IMR-90 (cell line): ENCODE results near the gene NEURL1. TPM values are rescaled to one million over a fixed set of nuclear protein-coding genes. Genes with fewer than 3 reads are reported as not detected.

Experiments
- ATAC-seq: fragments of 200-7000 bp; cut with Tn5 transposase; 2 replicates; pipeline ENCODE4 v1.9.1; 2020; ENCODE audit warnings: low read depth, mild to moderate bottlenecking, moderate library complexity
- BruUV-seq: library from RNA; stranded (reverse); fragments of 400-500 nt; replicated peaks from 2 replicates; lab custom pipeline; 2021; lab: Mats Ljungman, UMichigan
- CTCF ChIA-PET: fragments of 300-600 bp; formaldehyde crosslinking; extraction: SDS; loops from one replicate; lab custom pipeline; 2021; ENCODE audit warnings: antibody characterized with exemption; lab: Yijun Ruan, JAX
- POLR2A ChIA-PET: fragments of 300-600 bp; sonication (Branson Sonifier 250); formaldehyde crosslinking; loops from one replicate; lab custom pipeline; 2022; ENCODE audit warnings: antibody characterized with exemption; ENCODE audit not compliant: unreplicated experiment; lab: Charles Lee
- DNase-seq: peaks from one replicate; pipeline ENCODE4 v3.0.0; 2013
- H2AFZ ChIP-seq: replicated peaks from 2 replicates; pipeline ENCODE3; 2013; ENCODE audit warnings: low read length, mild to moderate bottlenecking; ENCODE audit not compliant: poor library complexity
- H2AK5ac ChIP-seq: 2 replicates; pipeline ENCODE4 v1.6.1; 2013; ENCODE audit warnings: low read depth, low read length, inconsistent platforms
- H2AK9ac ChIP-seq: replicated peaks from 2 replicates; pipeline ENCODE3; 2013; ENCODE audit warnings: mild to moderate bottlenecking, low read depth, low read length, moderate library complexity; ENCODE audit not compliant: poor library complexity
- H2BK120ac ChIP-seq: 2 replicates; pipeline ENCODE4 v1.6.1; 2013; ENCODE audit warnings: low read depth, low read length, inconsistent platforms
- H2BK15ac ChIP-seq: 3 replicates; pipeline ENCODE4 v1.6.1; 2013; ENCODE audit warnings: low read depth, low read length, inconsistent platforms
- H2BK20ac ChIP-seq: 2 replicates; pipeline ENCODE4 v1.6.1; 2013; ENCODE audit warnings: low read depth, mild to moderate bottlenecking, inconsistent platforms, low read length, moderate library complexity
- H2BK5ac ChIP-seq: 2 replicates; pipeline ENCODE4 v1.6.1; 2013; ENCODE audit warnings: mild to moderate bottlenecking, low read depth, low read length, inconsistent platforms; ENCODE audit not compliant: poor library complexity, severe bottlenecking
- H3K14ac ChIP-seq: replicated peaks from 2 replicates; pipeline ENCODE4 v1.6.1; 2013; ENCODE audit warnings: low read depth, low read length, inconsistent platforms
- H3K18ac ChIP-seq: 2 replicates; pipeline ENCODE4 v1.6.1; 2013; ENCODE audit warnings: low read depth, low read length, control low read depth
- H3K23ac ChIP-seq: 2 replicates; pipeline ENCODE4 v1.6.1; 2013; ENCODE audit warnings: low read depth, low read length, inconsistent platforms
- H3K27ac ChIP-seq: 2 replicates; pipeline ENCODE4 v1.5.1; 2013; ENCODE audit warnings: mild to moderate bottlenecking, control low read depth, low read length; ENCODE audit not compliant: insufficient read depth
- H3K27me3 ChIP-seq: 2 replicates; pipeline ENCODE4 v1.6.1; 2013; ENCODE audit warnings: low read length; ENCODE audit not compliant: control insufficient read depth, insufficient read depth
- H3K36me3 ChIP-seq: 2 replicates; pipeline ENCODE4 v1.6.1; 2013; ENCODE audit warnings: low read length, mixed read lengths; ENCODE audit not compliant: control insufficient read depth, insufficient read depth
- H3K4ac ChIP-seq: 2 replicates; pipeline ENCODE4 v1.6.1; 2013; ENCODE audit warnings: low read depth, low read length, inconsistent platforms
- H3K4me1 ChIP-seq: 2 replicates; pipeline ENCODE4 v1.6.1; 2013; ENCODE audit warnings: low read length, mixed read lengths; ENCODE audit not compliant: control insufficient read depth, insufficient read depth
- H3K4me2 ChIP-seq: 2 replicates; pipeline ENCODE4 v1.6.1; 2013; ENCODE audit warnings: low read depth, mild to moderate bottlenecking, control low read depth, low read length, moderate library complexity
- H3K4me3 ChIP-seq: 2 replicates; pipeline ENCODE4 v1.5.1; 2013; ENCODE audit warnings: low read depth, mild to moderate bottlenecking, control low read depth, low read length, moderate library complexity; ENCODE audit not compliant: insufficient read depth
- H3K56ac ChIP-seq: 2 replicates; pipeline ENCODE4 v1.6.1; 2013; ENCODE audit warnings: low read length, inconsistent platforms; ENCODE audit not compliant: insufficient read depth; ENCODE audit errors: extremely low read depth
- H3K79me1 ChIP-seq, 2 experiments: 2 replicates each; pipeline ENCODE4 v1.6.1; 2013; ENCODE audit warnings: low read length in 2 of 2, inconsistent platforms in 1 of 2, low read depth in 1 of 2
- H3K9ac ChIP-seq: 2 replicates; pipeline ENCODE4 v1.6.1; 2013; ENCODE audit warnings: low read depth, low read length, control low read depth
- H3K9me1 ChIP-seq: 2 replicates; pipeline ENCODE4 v1.6.1; 2013; ENCODE audit warnings: low read length, inconsistent platforms; ENCODE audit not compliant: insufficient read depth
- H3K9me3 ChIP-seq: 2 replicates; pipeline ENCODE4 v1.6.1; 2013; ENCODE audit warnings: low read length; ENCODE audit not compliant: control insufficient read depth, insufficient read depth
- H4K20me1 ChIP-seq: 2 replicates; pipeline ENCODE4 v1.6.1; 2013; ENCODE audit warnings: low read length, inconsistent platforms; ENCODE audit not compliant: insufficient read depth
- H4K5ac ChIP-seq: 2 replicates; pipeline ENCODE4 v1.6.1; 2013; ENCODE audit warnings: mild to moderate bottlenecking, low read depth, low read length, control low read depth
- H4K8ac ChIP-seq, 2 experiments: 2 replicates each; pipeline ENCODE4 v1.6.1; 2013; ENCODE audit warnings: low read depth in 2 of 2, low read length in 2 of 2, control low read depth in 1 of 2, inconsistent platforms in 1 of 2
- H4K91ac ChIP-seq: 2 replicates; pipeline ENCODE4 v1.6.1; 2013; ENCODE audit warnings: low read depth, low read length, inconsistent platforms; ENCODE audit not compliant: insufficient read depth
- BHLHE40 ChIP-seq: fragments of 150-350 bp; IDR thresholded peaks from 2 replicates; pipeline ENCODE4 v1.6.1; 2016; ENCODE audit warnings: mild to moderate bottlenecking, low read depth, low read length
- CEBPB ChIP-seq: IDR thresholded peaks from 2 replicates; pipeline ENCODE4 v1.6.1; 2012; ENCODE audit warnings: low read depth, low read length, improper control_type of control experiment
- CHD1 ChIP-seq: IDR thresholded peaks from 2 replicates; pipeline ENCODE4 v1.6.1; 2012; ENCODE audit warnings: low read depth, low read length, improper control_type of control experiment
- CTCF ChIP-seq: conservative IDR thresholded peaks from 2 replicates; pipeline ENCODE4 v1.5.1; 2012; ENCODE audit warnings: mild to moderate bottlenecking, low read depth, low read length, improper control_type of control experiment
- ELK1 ChIP-seq: fragments of 150-350 bp; IDR thresholded peaks from 2 replicates; pipeline ENCODE4 v1.6.1; 2016; ENCODE audit warnings: low read depth, mild to moderate bottlenecking, low read length, moderate library complexity, borderline replicate concordance
- FOS ChIP-seq: fragments of 150-350 bp; IDR thresholded peaks from 2 replicates; pipeline ENCODE4 v1.6.1; 2016; ENCODE audit warnings: low read depth, low read length
- MAFK ChIP-seq: IDR thresholded peaks from 2 replicates; pipeline ENCODE4 v1.6.1; 2012; ENCODE audit warnings: low read depth, low read length, improper control_type of control experiment
- MAZ ChIP-seq: IDR thresholded peaks from 2 replicates; pipeline ENCODE4 v1.6.1; 2012; ENCODE audit warnings: low read depth, mild to moderate bottlenecking, low read length, improper control_type of control experiment, moderate library complexity, borderline replicate concordance
- MXI1 ChIP-seq: IDR thresholded peaks from 2 replicates; pipeline ENCODE4 v1.6.1; 2012; ENCODE audit warnings: low read depth, mild to moderate bottlenecking, low read length, moderate library complexity, borderline replicate concordance
- NFE2L2 ChIP-seq: fragments of 150-350 bp; IDR thresholded peaks from 2 replicates; pipeline ENCODE4 v1.6.1; 2016; ENCODE audit warnings: low read depth, mild to moderate bottlenecking, low read length
- POLR2A ChIP-seq: IDR thresholded peaks from 2 replicates; pipeline ENCODE4 v1.6.1; 2012; ENCODE audit warnings: mild to moderate bottlenecking, low read depth, low read length
- RAD21 ChIP-seq: IDR thresholded peaks from 2 replicates; pipeline ENCODE4 v1.6.1; 2012; ENCODE audit warnings: low read length, improper control_type of control experiment
- RCOR1 ChIP-seq: IDR thresholded peaks from 2 replicates; pipeline ENCODE4 v1.6.1; 2012; ENCODE audit warnings: mild to moderate bottlenecking, low read length, improper control_type of control experiment; ENCODE audit not compliant: insufficient replicate concordance
- RFX5 ChIP-seq: IDR thresholded peaks from 2 replicates; pipeline ENCODE4 v1.8.0; 2012; ENCODE audit warnings: low read depth, mild to moderate bottlenecking, low read length, moderate library complexity
- SMC3 ChIP-seq: fragments of 150-350 bp; IDR thresholded peaks from 2 replicates; pipeline ENCODE4 v1.6.1; 2016; ENCODE audit warnings: low read depth, mild to moderate bottlenecking, antibody characterized with exemption, low read length, moderate library complexity
- USF2 ChIP-seq: fragments of 150-350 bp; IDR thresholded peaks from 2 replicates; pipeline ENCODE4 v1.6.1; 2017; ENCODE audit warnings: mild to moderate bottlenecking, antibody characterized with exemption, low read length, low read depth
- WGBS, 2 experiments: methylation state at CpG; one replicate each; pipeline versions ENCODE4 v1.1.5 to v1.1.7; 2013; ENCODE audit warnings: missing lambda C conversion rate in 2 of 2; ENCODE audit not compliant: insufficient read length in 1 of 2; ENCODE audit errors: extremely low coverage in 2 of 2; 5-methylcytosine and 5-hydroxymethylcytosine counted together
- dilution Hi-C: fragments of 300-500 bp; cut with HindIII; formaldehyde crosslinking; loops from one replicate; pipeline ENCODE4 v1.14.3; 2018; ENCODE audit warnings: low sequenced_read_pairs; ENCODE audit not compliant: unreplicated experiment
- in situ Hi-C: fragments of 300-500 bp; cut with MboI; formaldehyde crosslinking; loops from 3 replicates; pipeline ENCODE4 v1.14.3; 2019; ENCODE audit warnings: low sequenced_read_pairs, inconsistent platforms, mixed read lengths
- intact Hi-C: fragments of 100-400 bp; cut with micrococcal nuclease; formaldehyde crosslinking; loops from 2 replicates; pipeline ENCODE4 v1.10.0; 2022
- polyA plus RNA-seq, 3 experiments: library from polyadenylated mRNA; depleted of rRNA; stranded (reverse); fragments of >200 nt; gene quantifications; 2 replicates each; pipeline ENCODE4 v1.2.3, GENCODE V29; 2012; ENCODE audit warnings: low replicate concordance in 1 of 3
- total RNA-seq: library from RNA; depleted of rRNA; stranded (reverse); fragments of >200 nt; gene quantifications from 2 replicates; pipeline ENCODE4 v1.2.3, GENCODE V29; 2012

NEURL1 gene
- total and polyA plus RNA-seq, 2 of the 4 experiments (the other 2 are of a cell fraction), result 0.36 to 0.82 TPM

- H3K18ac ChIP-seq, result no peak overlapping the region
- H3K4me1 ChIP-seq, result peaks cover 5% of the 10 kb centered on the region; the same call in 1 of the 2 replicates
- CTCF ChIA-PET, result interaction anchor here (1.4 kb wide), 1 partner anchor 13 kb away, joined by 6 read pairs; no protein-coding TSS in a partner anchor
- no peak overlapping the region for H3K4me3 ChIP-seq
- DNase-seq, result no peak
- WGBS, 2 experiments, result no CpG with 5 or more reads among the region's 2 CpGs
- no peaks in the 10 kb centered on the region for H3K9me3 ChIP-seq
- POLR2A ChIA-PET, result no interaction called here
- H3K4me2 ChIP-seq, result no peak overlapping the region
- no peak overlapping the region for H2BK120ac ChIP-seq
- H3K36me3 ChIP-seq, result no peaks in the 10 kb centered on the region
- no peak overlapping the region for H2AFZ ChIP-seq
- H2BK5ac ChIP-seq, result no peak overlapping the region
- no peak overlapping the region for H3K56ac ChIP-seq
- no peak overlapping the region for H3K27ac ChIP-seq
- 0 out of 2 replicates have a peak, but pooled peaks cover 3% of the 10 kb centered on the region for H4K20me1 ChIP-seq
- no peak for ATAC-seq
- in situ Hi-C loops, result no loop called here
- H3K9me1 ChIP-seq, result no peaks in the 10 kb centered on the region
- H2AK9ac ChIP-seq, result no peak overlapping the region
- H3K9ac ChIP-seq, result no peak overlapping the region
- H2AK5ac ChIP-seq, result no peak overlapping the region
- no peaks in the 10 kb centered on the region for H3K79me1 ChIP-seq
- no peak overlapping the region for H3K23ac ChIP-seq
- no TSS peak for BruUV-seq
- TF ChIP-seq RFX5 (no peak), CTCF (no peak), ELK1 (no peak), MAZ (no peak), MAFK (no peak), USF2 (no peak), RCOR1 (no peak), SMC3 (no peak), POLR2A (no peak), RAD21 (no peak), BHLHE40 (no peak), NFE2L2 (no peak), CEBPB (no peak), MXI1 (no peak), FOS (no peak), CHD1 (no peak)
- H4K91ac ChIP-seq, result no peak overlapping the region
- no peak overlapping the region for H3K4ac ChIP-seq
- intact Hi-C loops, result no loop called here
- no peak overlapping the region for H4K8ac ChIP-seq
- peaks cover 89% of the 10 kb centered on the region for H3K27me3 ChIP-seq
- dilution Hi-C loops, result no loop called here
- no peak overlapping the region for H2BK20ac ChIP-seq
- H3K14ac ChIP-seq, result no peak overlapping the region
- no peak overlapping the region for H4K5ac ChIP-seq
- H2BK15ac ChIP-seq, result no peak overlapping the region
These were observed 83.4 kb downstream of the NEURL1 start for GRCh38 chr10:103576862-103577261.
